ENCODE data around the gene NDUFAF8.

DNA sequence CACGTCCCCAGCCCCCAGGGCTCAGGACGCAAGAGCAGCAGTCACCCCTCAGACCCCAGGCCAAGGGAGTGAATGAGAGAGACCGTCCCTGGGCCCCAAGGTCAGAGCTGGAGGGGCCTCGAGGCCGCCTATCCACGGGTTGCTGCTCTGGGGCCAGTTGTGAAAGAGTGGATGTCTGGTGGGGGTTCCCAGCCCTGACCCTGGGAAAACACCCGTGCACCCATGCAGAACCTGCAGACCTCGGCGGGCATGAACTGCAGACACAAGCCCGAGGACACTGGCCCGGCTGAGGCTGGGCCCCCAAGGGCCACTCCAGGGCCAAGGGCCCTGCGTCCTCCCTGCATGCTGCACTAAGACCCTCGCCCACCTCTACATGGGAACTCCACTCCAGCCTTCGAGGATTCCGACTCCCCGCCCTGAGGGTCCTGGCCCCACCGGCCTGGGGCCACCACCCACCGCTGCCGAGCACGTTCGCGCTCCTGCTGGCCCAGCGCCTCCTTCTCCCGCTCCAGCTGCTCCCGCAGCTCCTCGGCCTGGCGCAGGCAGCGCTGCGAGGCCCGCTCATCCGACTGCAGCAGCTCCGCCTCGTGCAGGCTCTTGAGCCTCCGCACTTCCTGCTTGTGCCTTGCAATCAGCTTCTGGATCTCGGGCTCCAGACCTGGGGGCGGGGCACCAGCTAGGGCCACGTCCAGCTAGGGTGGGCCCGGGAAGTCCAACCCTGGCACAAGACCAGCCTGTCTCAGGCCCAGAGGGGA, 45.5 kb upstream of the NDUFAF8 start:
- TF ChIP-seq POLR2AphosphoS5 (IDR thresholded peaks at IDR 0.05) (no peak), POLR2A (IDR thresholded peaks at IDR 0.05) (no peak)
- TF ChIP-seq, protein P1, sequence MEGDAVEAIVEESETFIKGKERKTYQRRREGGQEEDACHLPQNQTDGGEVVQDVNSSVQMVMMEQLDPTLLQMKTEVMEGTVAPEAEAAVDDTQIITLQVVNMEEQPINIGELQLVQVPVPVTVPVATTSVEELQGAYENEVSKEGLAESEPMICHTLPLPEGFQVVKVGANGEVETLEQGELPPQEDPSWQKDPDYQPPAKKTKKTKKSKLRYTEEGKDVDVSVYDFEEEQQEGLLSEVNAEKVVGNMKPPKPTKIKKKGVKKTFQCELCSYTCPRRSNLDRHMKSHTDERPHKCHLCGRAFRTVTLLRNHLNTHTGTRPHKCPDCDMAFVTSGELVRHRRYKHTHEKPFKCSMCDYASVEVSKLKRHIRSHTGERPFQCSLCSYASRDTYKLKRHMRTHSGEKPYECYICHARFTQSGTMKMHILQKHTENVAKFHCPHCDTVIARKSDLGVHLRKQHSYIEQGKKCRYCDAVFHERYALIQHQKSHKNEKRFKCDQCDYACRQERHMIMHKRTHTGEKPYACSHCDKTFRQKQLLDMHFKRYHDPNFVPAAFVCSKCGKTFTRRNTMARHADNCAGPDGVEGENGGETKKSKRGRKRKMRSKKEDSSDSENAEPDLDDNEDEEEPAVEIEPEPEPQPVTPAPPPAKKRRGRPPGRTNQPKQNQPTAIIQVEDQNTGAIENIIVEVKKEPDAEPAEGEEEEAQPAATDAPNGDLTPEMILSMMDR (IDR thresholded peaks at IDR 0.05) = no peak

All from prostate gland (tissue), 2 donors.